Measurements from ENCODE around the gene CDC42EP1.
A peak's percentile ranks its signal among the peaks of the same experiment; 100 is the strongest.

DNA sequence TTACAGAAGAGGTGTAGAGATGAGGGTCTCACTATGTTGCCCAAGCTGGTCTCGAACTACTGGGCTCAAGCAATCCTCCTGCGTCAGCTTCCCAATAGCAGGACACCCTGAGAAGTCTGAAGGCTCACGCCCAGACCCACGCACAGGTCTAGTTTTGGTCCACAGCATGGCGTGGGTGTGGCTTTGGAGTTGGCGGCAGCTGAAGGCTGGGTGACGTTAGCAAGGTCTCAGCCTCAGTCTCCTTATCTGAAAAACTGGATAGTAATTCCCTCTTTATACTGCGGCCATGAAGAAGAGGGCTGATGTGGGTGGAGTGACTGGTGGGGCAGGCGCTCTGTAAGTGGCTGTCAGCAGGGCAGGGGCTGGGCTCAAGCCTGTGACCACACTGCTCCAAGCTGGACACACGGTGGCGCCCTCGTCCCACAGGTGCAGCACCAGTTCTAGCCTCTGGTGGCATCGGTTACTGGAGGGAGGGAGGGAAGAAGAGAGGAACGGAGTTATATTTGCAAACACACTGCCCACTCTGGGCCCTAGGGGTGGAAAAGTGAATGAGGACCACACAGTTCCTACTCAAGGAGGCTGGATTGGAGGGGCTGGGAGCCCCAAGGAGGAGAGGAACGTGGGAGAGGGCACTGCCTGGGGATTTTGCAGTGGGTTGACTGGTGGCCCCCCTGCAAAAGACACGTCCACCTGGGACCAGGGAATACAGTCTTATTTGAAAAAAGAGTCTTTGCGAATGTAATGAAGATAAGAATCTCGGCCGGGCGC lies 21.5 kb upstream of the CDC42EP1 start:
- TF ChIP-seq, protein P1, sequence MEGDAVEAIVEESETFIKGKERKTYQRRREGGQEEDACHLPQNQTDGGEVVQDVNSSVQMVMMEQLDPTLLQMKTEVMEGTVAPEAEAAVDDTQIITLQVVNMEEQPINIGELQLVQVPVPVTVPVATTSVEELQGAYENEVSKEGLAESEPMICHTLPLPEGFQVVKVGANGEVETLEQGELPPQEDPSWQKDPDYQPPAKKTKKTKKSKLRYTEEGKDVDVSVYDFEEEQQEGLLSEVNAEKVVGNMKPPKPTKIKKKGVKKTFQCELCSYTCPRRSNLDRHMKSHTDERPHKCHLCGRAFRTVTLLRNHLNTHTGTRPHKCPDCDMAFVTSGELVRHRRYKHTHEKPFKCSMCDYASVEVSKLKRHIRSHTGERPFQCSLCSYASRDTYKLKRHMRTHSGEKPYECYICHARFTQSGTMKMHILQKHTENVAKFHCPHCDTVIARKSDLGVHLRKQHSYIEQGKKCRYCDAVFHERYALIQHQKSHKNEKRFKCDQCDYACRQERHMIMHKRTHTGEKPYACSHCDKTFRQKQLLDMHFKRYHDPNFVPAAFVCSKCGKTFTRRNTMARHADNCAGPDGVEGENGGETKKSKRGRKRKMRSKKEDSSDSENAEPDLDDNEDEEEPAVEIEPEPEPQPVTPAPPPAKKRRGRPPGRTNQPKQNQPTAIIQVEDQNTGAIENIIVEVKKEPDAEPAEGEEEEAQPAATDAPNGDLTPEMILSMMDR (IDR thresholded peaks at IDR 0.05) = peak in 2 of 3 donors; percentile 56 to 97
- no peak for TF ChIP-seq POLR2A (IDR thresholded peaks at IDR 0.05)
